GM19455 (cell line): ENCODE results near the gene IVNS1ABP.
"Not testable (repeated sequence)": the region's sequence is repeated elsewhere in the genome, so short reads cannot be mapped to it uniquely, and the experiment has no call there.

ENCODE experiments used
- ATAC-seq: cut with Tn5 transposase; IDR thresholded peaks from one replicate; pipeline ENCODE4 v1.9.1; 2021; ENCODE audit not compliant: unreplicated experiment

The IVNS1ABP gene

DNA sequence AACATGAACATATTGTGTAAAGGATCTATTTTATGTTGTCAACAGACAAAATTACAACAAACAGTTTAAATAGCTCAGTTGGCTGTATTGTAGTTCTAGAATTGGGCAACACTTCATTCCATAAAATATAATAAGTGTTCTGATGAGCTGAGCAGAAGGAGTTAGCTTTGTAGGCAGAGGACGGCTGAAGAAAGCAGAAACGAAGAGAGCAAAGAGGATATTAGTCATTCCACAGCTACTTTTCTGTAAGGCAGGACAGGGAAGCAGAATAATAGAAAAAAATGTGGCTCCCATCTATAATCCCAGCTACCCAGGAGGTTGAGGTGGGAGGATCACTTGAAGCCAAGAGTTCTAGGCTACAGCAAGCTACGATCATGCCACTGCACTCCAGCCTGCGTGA, 20.2 kb upstream of the IVNS1ABP start:
- no peak for ATAC-seq

DNA sequence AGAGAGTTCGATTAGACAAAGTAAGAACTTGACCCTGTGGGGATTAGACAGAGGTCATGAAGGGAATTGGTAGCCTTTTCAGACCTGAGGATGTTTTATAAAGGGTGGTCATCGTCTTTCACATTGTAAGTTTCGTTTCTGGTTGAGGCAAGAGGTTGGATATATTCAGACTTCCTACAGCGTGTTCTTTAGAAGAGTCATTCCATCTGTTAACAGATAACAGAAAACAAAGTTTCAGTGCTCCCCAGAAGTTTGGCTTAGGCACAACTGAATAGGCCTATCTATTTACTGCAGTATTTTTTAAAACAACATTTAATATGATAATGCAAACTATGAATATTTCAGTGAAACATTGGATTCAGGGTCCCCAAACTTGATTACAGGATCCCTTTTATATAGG, 17.1 kb upstream of the IVNS1ABP start:
- ATAC-seq, result no peak

DNA sequence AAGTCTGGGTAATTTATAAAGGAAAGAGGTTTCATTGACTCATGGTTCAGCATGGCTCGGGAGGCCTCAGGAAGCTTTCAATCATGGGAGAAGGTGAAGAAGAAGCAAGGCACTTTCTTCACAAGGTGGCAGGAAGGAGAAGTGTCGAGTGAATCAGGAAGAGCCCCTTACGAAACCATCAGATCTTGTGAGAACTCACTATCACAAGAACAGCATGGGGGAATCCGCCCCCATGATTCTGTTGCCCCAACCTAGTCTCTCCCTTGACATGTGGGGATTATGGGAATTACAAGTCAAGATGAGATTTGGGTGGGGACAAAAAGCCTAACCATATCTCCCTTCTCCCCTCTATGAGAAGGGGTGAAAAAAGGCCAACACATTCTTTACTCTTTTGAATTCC, 11.2 kb upstream of the IVNS1ABP start:
- no peak for ATAC-seq

DNA sequence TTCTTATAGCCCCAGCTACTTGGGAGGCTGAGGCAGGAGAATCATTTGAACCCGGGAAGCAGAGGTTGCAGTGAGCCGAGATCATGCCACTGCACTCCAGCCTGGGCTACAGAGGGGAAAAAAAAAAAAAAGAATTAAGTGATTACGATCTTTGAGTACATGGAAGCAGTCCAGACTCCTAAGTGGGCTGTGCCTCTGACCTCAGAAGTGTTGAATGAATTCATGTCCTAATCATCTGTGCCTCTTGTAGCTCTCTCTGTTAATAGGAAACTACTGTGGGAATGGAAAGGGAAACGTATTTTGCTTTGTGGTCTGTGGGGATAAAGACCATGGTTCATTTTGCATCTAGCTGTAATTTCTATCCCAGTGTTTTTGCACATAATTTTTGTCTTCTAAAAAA, 8.4 kb upstream of the IVNS1ABP start:
- ATAC-seq, result no peak

DNA sequence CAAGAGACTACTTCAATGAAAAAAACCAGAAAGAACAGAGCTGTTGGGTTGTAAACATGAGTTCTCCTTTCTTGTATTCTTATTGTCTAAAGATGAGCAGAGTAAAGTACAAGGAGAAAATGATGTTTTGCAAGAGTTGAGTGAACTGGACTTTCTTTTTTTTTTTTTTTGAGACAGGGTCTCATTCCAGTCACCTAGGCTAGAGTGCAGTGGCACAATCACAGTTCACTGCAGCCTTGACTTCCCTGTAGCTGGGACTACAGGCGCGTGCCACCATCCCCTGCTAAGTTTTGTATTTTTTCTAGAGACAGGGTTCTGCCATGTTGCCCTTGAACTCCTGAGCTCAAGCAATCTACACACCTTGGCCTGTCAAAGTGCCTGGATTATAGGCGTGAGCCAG, 7.1 kb upstream of the IVNS1ABP start:
- no peak for ATAC-seq

DNA sequence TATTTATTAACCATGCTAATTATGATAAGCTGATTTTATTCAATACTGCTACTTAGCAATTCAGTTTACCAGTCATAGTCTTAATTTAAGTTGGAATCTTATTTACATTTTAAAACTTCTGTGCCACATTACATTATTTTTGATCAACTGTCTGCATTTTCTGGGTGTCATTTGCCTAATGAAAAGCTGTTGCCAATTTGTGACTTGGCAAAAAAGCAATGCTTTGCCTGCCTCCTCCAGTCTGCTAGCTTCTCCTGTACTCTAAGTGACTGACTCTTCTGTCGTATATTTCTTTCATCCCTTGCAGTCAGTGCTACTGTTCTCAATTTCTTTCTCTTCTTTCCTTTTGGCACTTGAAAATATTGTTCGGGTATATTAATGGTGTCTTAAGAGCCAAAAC, 5.6 kb upstream of the IVNS1ABP start:
- no peak for ATAC-seq

DNA sequence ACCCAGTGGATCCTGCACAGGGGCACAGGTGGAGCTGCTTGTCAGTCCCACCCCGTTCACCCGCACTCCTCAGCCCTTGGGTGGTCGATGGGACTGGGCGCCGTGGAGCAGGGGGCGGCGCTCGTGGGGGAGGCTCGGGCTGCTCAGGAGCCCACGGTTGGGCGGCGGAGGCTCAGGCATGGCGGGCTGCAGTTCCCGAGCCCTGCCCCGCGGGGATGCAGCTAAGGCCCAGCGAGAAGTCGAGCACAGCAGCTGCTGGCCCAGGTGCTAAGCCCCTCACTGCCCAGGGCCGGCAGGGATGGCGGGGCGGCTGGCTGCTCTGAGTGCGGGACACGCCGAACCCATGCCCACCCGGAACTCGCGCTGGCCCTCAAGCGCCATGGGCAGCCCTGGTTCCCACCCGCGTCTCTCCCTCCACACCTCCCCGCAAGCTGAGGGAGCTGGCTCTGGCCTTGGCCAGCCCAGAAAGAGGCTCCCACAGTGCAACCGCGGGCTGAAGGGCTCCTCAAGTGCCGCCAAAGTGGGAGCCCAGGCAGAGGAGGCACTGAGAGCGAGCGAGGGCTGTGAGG, 4.7 kb upstream of the IVNS1ABP start:
- not testable (repeated sequence) for ATAC-seq

DNA sequence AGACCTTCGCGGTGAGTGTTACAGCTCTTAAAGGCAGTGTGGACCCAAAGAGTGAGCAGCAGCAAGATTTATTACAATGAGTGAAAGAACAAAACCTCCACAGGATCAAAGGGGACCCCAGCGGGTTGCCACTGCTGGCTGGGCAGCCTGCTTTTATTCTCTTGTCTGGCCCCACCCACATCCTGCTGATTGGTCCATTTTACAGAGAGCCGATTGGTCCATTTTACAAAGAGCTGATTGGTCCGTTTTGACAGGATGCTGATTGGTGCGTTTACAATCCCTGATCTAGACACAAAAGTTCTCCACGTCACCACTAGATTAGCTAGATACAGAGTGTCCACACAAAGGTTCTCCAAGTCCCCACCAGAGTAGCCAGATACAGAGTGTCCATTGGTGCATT, 4.1 kb upstream of the IVNS1ABP start:
- ATAC-seq, result not testable (repeated sequence)

DNA sequence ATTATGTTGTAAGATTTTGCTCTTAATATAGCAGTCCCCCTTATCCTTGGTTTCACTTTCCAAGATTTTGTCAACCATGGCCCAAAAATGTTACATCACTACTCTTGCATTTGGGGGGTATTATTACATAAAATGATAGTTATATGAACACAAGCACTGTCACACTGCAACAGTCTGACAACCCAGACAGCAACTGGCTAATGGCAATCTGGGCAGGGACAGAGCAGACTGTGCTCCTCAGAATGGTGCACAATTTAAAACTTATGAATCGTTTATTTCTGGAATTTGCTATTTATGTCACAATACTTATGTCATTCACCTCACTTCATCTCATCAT, 2.1 kb upstream of the IVNS1ABP start:
- no peak for ATAC-seq

DNA sequence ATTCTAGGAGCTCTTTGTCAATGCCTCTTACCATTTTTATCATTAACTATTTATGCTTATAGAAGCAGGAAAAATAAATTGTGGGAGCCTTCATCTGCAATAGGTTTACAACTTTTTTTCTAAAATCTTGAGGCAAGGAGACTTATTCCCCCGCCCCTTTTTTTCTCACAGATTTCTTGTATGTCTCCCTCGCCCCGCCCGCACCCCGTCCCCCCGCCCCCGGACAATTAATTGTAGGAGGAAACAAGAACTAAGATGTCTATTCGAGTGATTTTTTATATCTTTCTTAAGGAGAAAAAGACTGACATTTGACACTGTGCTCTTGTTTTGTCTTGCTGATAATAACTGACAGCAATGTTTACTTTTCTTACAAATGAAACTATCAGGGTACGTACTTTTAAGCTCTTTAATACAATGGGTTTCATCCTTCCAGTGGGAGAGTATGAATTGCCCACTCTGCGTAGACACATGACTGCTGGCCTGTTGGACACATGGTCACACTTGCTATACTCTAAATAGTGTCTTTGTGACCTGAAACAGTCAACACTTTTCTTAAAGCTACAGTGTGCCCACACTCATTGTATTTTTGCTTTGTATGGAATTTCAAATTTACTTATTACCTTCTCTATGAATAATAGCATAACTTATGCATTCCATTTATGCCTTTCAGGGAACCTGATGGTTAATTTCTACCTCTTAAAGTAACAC, 1.5 kb upstream of the IVNS1ABP start:
- no peak for ATAC-seq

DNA sequence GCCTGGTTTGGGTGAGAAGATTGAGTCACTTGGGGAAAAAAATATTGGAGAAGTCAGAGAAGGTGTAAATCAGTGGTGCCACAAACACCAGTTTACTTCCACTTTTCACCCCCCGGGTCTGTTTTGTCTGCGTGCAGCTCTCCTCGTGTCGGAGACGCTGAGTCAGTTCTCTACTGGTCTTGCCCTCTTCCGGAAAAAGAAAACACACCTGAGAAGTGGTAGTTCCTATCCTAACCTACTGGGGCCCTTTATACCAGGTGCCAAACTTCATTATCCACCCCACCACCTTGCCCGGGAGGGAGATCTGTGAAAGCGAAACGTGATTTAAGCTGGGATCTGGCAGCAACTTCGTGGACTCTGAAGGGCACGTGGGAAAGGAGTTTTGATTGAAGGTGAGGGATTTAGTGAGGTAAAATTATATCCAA, 855 bp upstream of the IVNS1ABP start:
- ATAC-seq, result peak; percentile 42

DNA sequence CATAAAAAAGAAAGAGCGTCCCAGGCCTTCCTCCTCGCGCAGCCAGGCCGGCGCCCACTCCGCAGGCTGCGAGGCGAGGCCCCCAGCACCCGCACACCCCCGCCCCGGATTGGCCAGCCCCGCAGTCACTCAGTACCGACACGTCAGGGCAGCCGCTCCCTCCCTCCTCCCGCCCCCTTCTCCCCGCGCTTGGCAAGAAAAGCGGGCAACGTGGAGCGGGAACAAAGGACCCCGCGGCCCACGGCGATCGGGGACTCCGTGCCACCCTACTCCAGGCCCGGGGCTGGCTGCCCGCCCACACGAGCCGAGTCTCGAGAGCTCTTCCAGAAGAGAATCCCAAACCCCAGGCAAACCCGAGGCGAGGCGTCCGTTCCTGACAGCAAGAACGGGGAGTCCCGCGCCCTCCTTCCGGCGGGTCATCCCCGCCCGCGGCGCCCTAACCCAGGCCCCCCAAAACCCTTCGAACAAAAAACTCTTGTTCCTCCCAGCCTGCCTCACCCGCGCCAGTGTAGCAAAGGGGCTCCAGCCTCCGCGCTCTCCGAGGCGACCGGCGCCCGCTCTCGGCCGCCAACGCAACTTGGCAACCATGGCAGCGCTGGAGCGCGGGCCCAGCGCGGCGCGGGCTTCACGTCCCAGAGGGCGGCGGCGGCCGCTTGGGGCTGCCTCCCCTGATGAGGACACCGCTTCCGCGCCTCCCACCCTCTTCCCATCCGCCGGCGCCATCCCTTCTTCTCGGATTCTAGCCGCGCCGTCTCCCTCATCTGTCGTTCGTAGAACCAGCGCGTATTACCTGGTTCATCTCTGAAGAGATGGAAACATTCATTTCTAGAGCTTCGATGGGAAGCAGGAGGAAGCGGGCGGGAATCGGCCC, 645 bp downstream of the IVNS1ABP start:
- peak; percentile 54 for ATAC-seq

DNA sequence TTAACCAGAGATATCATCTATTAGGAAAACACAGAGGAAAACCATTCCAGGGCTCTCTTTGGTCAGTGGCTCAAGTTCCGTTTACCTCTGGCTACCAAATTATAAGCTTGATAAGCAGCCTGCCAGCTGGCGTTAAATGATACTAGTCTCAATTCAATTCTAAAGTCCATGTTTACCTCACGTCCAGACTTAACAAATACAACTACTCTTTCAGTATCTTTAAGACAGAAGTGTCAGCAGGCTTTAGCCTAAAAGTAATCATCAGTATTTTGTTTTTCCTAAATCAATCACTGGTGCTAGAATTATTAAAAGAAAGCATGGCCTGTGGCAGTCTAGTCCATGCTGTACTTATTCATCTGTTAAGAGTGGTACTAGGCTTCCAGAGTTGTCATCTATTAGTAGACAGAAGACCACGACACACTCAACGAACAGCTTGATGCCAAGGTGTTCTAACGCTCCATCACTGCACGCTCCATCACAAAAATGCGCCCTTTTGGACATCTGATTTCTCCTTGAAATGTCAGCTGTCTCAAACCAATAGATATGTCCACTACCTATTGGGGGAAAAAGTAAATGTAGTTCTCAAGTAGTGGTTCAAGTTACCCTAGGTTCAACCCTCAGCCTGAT, 1.5 kb downstream of the IVNS1ABP start:
- no peak for ATAC-seq

DNA sequence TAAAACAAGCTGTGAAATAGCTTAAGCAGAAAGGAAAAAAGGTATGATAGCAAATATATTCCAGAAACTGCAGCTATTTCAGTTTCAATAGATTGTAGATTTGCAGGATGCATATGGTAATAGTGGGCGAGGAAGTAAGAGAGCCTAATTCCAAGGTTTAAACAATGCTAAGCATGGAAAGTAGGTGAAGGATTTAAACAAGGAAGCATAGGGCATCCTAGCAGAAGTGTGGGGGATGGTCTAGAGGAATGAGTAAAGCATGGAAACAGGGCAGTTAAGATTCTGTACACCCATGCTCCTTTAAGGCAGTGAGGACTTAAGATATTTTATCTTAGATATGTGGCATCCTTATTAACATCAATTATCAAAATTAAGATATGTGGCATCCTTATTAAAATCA, 2.6 kb downstream of the IVNS1ABP start:
- no peak for ATAC-seq

DNA sequence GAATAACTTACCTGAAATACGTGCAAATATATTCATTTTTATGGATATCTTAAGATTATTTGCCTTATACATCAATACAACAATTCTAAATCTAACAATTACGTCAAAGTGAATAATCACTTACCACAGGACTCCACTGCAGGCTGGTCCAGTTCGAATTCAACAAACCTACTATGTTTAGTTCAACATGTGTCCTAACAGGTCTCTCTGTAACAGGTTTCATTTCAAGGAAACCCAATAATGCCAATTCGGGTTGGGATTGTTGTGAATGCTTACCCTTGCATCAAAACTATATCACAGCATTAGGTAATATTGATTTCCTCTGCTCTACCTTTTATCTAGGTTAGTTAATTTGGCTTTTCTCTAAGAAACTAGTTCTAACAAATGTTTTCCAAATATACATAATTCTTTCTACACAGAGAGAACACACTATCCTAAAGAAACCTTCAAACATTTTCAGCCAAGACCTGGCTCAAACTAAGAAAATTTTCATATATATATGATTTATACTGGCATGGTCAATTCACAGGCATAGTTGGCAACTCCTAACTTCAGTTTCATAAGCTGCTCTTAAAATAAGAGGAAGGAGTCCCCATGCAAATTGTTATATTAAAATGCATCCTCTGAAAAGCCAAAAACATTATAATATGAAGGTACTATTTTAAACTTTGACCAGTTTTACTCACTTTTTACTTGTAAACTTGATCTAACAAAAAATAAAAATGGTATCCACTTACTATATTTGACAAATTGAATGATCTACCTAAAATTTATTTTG, 4.5 kb downstream of the IVNS1ABP start:
- no peak for ATAC-seq

DNA sequence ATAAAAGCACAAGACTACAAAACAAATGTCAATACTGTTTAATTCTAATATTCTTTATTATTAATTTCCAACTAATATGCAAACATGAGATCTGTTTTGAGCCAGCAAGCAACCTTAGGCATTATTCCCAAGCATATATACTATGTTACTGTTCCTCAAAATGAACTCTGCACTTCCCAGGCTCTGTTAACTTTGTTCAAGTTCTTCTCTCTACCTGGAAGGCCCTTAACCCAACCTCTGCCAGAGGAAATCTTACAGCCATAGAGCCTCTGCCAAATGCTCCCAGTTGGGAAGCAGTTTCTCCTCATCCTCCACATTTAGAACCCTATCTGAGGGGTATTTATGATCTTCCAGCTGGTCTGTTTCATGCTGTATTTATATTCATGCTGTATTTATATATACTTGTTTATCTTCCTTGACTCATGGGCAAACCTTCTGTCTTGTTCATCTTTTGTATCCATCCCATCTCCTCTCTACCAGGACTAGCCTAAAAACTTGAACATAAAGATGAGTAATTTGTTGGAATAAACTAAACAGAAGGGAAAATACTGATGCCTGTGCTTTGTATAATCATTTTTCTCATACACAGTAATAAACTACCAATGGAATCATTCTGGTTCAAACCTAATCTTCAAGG, 5.3 kb downstream of the IVNS1ABP start:
- ATAC-seq, result no peak

DNA sequence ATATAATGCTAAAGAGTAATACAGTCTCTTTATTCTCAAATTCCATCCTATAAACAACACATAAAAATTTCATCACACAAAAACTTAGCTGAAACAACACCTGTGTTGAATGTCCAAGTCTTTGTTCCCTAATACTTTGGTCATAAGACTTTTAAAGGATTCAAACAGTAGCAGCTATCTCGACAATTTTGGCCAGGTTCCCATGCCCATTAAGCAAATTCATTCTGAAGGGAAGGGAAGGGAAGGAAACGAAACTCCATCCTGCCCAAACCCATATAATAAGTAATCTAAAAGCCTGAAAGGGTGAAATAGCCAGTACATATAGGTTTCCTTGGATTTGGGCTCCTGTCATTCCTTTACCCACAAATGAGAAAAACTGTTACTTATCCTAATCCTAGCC, 7.5 kb downstream of the IVNS1ABP start:
- no peak for ATAC-seq

DNA sequence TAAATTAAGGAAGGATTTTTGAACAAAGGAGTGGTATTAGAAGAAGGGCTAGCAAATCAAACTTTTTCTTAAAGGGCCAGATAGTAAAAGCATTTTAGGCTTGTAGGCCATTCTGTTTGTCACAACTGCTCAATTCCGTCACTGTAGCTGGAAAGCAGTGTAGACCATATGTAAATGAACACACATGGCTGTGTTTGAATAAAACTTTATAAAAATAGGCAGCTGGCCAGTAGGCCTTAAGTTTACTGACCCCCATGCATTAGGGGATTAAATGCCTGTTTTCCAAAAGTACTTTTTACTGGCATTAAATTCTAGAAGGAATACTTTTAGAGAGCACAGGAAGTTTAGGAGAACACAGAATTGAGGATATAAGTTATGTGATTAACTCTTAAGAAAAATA, 8.9 kb downstream of the IVNS1ABP start:
- ATAC-seq, result no peak

DNA sequence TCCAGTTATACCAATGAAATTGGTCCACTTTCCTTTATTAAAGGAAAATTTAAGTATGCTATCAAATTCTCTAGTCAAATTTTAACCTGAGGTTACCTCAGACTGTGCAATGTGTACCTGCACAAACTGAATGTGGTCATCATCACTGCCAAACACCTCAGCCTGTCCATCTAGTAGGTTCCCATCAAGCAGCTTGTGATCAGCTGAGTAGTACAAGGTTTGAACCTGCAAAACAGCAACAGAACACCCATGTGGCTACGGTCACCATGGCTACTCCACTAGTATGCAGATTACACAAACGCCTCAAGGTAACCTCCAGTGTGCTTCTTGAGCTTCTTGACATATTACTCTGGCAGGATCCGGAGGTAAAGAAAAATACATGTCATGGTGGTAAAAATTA, 11.6 kb downstream of the IVNS1ABP start:
- no peak for ATAC-seq

DNA sequence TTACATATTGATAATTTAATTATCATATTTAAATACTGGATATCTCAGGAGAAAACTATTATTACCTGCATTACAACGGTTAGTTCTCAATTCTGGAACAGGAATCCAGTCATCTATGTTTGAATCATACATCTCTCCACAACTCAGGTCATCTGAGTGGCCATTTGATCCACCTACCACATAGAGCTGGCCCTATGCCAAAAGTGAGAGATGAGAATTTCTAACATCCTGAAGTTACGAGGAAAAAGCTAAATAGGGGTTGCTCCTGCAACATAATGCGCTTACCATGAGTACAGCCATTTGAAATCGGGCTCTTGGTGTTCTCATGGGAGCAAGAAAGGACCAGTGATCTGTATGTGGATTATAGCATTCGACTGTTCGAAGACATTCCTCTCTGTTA, 16.9 kb downstream of the IVNS1ABP start:
- ATAC-seq, result no peak

DNA sequence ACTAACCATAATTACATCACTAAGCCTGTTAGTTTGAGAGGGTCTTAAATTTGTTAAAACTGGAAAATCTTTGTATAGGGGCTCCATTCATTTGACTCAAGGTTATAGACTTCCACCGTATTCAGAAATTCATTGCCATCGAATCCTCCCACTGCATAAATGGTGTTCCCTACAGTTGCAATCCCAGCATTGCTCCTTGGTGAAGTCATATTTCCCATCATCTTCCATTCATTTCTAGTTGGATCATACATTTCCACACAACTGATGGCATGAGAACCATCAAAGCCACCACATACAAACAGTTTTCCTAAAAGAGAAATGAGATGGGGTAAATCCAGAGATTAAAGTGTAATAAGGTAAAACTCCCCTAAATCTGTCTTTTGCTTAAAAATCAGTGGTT, 19.1 kb downstream of the IVNS1ABP start:
- no peak for ATAC-seq
